Kidney tubule cell (primary cell): ENCODE measurements around the gene NR2F1-AS1.
"Not testable (repeated sequence)": the region's sequence is repeated elsewhere in the genome, so short reads cannot be mapped to it uniquely, and the experiment has no call there.

Experiments used
- DNase-seq: peaks from one replicate; pipeline ENCODE4 v3.0.0-alpha.2; 2018; ENCODE audit warnings: low spot score

NR2F1-AS1 gene

DNA sequence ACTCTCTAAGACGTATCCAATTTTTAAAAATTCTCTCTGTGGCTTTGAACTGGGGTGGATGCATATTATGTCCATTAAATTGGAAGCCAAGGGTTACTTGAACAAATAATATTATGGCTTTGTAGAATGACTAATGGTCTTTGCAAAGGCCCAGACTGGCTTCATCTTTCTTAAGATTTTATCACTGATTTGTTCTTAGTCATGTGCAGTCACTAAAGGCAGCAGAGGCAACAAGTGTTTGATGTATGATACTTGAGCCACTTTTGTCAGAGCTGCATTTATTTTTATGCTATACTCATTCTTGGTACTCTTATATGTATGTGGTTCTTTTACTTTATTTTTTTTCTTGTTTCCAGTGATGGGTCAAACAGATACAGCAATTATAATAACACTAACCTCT, 152.2 kb downstream of the NR2F1-AS1 start:
- peak; percentile 5 for DNase-seq

DNA sequence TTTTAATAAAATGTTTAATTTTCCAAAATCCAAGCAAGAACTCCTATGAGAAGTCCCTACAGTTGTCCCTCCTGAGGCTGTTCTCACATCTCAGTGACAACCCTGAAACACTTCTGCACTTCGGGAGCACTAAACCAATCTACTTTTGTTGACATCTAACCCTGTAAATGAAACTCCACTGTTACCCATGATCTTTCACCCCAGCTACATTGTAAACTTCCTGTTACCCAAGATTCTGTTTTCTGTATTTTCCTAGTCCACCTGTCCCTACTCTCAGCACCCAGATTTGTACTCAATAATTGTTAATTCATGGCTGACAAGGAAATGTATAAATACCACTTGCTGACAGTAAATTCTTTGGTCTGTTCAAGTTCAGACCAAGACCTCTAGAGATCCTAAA, 153.7 kb downstream of the NR2F1-AS1 start:
- no peak for DNase-seq

DNA sequence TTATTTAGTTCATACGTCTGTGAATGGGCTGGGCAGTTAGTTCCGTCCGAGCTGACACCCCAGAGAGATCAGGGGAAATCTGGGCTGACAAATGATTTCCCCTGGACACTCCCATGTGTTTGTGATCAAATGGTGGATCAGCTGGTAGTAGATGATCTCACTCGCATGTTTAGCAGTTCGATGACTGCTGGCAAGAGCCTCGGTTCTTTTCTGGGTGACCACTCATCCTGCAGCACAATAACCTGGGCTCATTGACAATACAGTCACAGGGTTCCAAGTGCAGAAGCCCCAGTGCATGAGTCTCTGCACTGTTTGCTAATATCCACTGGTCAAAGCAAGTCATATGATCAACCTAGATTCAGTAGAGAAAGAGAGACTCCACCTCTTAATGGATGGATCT, 155.9 kb downstream of the NR2F1-AS1 start:
- peak; percentile 25 for DNase-seq

DNA sequence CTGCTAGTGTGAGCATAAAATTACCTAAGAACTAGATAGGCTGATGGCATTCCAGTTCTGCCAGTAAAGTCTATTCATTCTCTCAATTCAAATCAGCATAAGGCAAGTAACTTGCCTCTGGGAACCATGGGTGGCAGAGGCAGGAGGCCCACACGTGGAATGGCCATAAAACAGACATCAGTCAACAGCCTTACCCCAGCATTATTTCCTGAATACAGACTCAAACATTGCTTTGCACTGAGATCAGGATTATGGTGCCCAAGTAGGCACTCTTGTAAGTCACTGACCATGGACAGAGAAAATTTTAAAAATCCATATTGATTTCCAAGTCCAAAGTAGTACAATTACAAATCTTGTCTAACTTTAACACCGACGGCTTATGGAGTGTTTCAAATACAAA, 157.7 kb downstream of the NR2F1-AS1 start:
- peak; percentile 34 for DNase-seq

DNA sequence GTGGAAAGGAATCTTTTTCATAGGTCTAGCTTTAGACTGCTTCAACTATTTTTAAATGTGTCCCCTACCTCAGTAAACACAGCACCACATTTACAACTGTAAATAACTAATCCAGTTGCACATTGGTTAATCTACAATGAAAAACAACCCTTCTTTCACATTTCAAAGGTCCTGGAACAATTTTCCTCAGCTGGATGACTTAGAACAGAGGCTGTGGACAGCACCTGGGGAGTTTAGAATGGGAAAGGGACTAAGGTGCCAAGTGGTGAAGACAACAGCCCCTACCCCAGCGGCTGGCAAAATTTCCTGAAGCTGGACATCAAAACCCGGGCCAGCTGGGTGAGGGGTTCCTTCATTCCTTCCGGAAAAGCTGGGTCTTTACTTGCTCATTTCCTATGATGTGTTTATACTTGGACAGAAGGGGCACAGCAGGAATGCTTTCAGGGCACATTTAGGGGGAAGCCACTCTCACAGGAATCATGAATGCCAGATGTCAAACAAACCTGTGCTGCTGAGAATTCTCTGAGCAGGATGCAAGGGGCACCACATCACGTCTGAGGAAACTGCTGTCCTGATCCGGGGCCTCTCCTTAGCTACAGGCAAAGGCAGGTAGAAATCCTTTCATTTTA, 158.3 kb downstream of the NR2F1-AS1 start:
- peak; percentile 6 for DNase-seq

DNA sequence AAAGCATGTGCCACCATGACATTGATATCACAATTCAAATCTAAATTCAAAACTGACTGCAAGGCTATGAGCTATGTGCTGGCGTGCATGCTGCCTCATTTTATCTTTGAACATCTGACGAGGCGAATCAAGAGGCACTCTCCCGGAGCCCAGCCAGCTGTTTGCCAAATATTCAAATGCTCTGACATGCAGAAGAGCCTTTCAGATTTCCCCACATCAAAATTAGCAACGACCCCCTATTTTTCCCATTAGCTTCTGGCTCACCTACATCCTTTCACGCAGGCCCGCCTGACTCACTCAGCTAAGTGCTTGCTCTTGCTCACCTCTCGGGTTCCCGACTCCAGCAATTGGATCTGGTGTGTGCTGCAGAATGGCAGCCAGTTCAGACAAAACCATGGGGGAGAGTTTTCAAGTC, 159.0 kb downstream of the NR2F1-AS1 start:
- DNase-seq = peak; percentile 41

DNA sequence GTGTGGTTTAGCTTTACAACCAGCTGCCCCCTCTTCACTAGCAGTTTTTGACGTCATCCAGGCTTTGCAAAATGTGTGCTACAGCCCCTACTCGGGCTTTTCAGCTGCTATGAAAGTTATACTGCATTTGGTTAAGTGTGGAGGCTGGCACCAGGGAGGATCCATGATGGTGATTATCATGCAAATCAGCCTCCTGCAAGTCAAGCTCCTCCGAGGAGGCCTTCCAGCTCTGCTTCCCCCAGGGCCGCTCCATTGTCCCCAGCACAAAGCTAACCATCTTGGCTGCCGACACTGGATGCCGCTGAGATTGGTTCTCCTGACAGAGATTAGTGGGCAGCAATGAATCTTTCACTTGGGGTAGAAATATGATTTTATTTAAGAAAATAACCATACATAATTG, 159.6 kb downstream of the NR2F1-AS1 start:
- no peak for DNase-seq

DNA sequence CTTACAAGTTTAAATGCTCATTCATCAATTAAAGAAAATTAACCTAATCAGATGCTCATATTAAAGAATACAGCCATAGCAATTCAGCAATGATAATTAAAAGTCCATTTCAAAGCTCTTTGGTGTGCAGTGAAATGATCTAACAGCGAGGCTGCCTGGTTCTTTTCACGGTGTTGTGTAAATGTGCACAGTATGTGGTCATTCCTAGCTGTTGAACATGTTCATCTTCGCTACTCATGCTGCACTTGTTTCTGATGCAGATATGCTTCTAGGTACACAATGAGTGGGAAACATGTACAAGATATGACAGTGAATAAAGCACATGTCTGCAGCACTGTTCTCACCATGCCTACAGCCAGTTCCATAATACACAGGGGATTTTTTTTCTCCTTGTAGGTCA, 163.5 kb downstream of the NR2F1-AS1 start:
- no peak for DNase-seq

DNA sequence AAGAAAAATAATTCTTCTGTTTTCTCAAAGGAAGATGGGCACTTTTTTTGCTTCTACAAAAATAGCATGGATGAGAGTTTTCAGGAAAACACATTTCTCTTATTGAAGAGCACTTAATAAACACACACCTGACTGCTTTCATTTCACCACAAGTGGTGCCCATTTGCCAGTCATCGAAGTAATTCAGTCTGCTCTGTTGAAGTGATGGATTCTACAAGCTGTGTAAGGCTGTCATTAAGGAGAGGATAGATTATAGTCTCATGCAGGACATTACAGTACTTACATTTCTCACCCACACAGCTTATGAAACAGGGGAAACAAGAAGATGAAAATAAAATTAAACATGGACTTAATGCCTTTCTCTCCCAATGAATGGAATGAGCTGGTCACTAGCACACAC, 165.2 kb downstream of the NR2F1-AS1 start:
- no peak for DNase-seq

DNA sequence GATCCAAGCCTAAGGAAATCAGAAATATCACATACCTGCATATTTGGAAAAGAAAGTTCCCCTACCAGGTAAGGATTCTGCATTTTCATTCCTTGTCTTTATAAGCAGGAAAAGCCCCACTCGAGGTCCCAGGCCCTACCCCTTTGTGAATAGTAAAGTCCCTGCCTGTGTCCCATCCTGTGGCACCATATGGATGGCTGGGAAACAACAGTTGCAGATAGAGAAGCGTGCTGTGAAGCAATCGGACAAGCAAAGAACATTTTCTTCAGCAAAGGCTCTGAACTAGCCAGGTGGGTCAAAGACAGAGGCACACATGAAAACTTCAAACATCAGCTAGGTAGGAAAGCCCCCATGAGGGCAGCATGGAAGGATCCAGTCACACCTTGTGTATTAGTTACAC, 169.3 kb downstream of the NR2F1-AS1 start:
- no peak for DNase-seq

DNA sequence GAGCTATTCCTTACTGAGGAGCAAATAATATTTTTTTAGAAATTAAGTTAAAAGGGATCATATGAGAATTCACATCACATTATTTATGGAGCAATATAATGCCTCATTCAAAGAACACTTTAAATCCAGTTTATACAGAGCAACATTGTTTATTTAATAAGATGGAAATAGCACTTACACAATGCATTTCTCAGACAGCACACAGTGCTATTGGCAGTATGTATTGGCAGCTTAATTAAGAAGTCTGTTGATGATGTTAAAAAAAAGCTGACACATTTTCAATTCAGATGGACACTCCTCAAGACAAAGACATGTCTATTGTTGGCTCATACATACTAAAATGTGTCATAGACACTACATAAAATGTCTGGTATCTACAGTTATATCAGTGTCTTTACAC, 171.3 kb downstream of the NR2F1-AS1 start:
- DNase-seq = no peak

DNA sequence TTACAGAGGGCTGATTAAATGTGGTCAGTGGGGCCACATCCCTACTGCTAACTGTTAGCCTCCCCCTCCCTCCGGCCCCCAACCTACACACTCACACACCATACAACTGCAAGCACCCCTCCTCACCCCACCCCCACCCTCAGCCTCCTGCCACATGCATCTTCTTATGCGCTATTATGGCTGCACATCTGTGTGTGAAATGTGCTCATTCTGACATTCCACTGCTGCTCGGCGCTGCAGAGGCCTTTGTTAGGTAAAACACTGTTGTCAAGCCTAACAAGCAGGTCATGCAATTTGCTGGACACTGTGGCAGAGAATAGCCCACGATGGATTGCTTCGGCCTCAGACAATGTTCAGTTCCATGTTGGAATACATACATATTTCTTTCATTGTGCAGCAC, 173.6 kb downstream of the NR2F1-AS1 start:
- no peak for DNase-seq

DNA sequence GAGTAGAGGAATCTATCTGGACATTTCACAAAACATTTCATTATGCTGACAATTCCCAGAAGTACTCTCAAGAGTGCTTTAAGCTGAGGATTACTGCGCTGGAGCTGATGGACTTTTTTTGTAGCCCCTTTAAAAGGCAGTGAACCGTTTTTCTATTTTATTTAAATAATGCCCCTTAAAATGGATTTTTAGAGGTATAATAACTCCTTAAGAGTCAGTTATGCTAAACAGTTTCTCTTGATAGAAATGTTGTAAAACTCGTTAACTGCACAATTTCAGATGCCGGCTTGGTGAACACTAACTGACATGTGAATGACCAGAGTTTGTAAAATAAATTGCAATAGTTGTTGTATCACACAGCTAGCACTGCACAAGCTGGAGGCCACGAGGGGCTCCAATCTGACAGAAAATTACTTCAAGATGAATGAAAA, 174.0 kb downstream of the NR2F1-AS1 start:
- no peak for DNase-seq

DNA sequence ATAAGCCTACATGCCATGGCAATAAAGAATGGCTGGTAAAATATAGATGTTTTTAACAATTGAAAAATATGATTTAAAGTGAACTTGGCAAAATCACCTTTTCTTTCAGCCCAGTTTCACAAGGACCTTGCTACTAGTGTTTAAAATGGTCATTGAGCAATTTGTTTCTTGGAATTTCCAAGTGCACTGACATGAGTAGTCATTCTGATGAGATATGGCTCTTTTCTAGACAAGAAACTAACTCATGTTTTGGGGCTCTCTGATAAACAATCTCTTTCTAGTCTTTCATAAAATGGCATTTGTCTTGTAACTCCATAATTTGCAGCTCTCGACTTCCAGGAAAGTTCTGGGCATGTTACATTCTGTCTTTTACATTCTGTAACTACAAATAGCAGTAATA, 176.8 kb downstream of the NR2F1-AS1 start:
- no peak for DNase-seq

DNA sequence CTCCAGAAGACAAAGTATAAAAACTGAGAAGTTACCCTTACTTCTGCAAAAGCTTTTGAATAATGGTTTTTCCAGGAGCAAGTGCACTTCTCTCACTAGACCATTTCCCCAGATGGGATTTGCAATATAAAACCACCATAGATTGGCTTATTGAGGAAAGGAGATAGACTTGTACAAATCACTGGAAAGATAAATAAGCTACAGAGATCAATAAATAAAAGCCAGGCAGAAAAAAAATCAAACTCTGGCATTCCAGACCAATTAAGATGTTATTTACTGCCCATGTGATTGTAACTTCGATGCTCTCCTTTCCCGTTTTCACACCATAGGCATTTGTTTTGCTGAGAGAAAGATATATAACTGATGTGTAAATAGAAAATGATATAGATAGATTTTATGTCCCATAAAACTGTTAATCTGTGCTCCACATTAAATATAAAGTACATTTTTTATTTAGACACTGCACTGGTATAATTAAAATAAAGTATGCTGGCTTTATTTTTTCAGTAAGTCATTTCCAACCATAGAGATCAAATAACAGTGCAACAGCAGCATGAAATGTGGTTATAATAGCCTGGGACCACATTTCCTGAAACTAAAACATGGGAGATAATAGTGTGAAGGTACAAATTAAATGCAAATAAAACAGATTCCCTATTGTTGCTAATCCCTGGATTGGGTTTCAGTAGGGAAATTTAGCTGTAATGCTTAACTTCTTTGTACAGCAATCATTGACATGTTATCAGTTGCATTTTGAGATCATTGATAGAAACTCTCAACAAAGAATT, 177.7 kb downstream of the NR2F1-AS1 start:
- DNase-seq = no peak

DNA sequence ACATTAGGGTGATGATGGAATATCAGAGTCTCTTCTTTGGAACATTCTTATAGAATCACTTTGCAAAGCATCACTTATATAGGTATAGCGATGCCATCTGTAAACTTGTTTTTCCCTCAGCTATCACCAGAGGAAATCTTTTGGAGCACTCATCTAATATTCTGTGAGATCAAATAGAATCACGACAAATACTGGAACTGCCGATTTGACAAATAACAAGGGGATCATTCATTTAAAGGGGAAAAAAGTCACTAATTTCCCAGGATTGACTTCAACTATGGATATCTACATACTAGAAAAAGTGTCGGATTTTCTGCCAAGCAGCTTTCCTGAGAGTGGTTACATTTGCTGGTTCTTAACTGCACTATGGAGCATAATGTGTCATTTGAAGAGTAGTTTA, 178.6 kb downstream of the NR2F1-AS1 start:
- DNase-seq = no peak

DNA sequence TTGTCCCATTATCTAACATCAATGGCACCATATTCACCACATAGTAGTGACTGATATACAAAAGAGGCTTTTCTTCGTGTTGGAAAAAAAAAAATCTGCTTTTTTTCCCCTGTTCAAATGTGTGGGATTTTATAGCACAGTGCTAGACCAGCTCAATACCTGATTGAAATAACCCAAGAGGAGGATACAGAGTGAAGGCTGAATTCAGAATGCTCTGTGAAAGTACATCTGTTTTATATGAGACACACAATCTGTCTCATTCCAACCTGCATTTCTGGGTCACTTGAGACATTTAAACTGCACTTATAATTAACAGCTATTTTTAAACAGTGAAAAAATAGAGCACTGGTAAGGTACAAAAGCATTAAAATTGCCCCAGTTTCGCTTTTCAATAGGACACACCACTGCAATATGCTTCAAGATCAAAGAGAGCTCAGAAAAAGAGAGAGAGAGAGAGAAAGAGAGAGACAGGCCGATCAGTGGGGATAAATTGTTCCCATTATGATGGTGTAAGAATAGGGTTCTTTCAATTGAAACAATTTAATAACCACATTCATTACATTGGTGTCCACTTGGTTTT, 179.3 kb downstream of the NR2F1-AS1 start:
- DNase-seq = no peak

DNA sequence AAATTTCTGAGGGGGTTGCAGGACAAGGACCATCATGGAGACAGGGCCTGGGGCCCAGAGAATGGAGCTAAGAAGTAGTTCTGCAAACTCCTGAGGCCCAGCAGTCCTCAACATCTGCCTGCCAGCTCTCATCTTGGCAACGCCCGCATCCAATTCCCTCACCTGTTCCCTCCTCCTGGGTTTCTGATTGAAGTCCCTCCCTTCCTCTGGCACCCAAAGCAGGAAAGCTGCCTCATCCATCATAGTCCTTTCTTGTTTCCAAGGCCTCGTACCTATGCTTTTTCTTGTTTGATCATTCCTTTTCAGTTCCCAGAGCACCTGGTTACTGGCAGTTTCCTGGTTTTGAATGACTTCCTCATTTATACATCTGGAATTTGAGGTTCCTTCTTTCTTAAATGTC, 181.3 kb downstream of the NR2F1-AS1 start:
- DNase-seq = no peak

DNA sequence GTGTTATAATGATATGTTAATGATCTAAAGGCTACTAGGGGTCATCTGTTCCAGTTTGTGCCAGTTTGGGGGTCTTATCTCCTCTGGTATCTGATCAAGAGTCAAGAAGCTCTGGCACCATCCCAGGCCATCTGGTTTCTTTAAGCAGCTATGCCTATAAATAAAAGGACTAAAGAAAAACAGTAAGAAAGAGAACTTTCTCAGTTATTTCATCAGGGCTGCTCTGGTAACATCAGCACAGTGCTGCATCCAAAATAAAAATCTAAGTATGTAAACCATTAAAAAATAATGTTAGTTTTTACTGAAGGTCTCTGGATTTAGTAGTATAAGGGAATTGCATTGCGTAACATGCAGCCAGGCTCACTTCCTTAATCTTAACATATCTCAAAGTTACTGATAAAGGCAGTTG, 185.0 kb downstream of the NR2F1-AS1 start:
- no peak for DNase-seq

DNA sequence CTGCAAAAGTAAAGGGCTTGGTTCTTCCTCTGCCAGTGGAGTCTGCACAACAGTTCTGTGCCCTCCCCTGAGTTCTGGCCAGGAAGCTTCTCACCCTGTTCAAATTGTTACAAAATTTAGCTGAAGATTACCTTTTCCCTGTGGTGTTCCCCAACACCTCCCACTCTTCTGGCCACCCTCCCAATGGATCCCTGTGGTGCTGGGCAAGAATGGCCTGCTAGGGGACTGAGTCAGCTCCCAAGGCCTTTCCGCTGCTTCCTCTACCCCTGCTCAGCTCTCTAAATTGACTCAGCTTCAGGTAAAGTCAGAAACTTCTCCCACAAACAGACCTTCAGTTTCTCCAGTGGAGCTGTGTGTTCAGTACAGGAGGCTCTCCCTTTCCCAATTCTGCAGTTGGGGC, 186.0 kb downstream of the NR2F1-AS1 start:
- DNase-seq = no peak

DNA sequence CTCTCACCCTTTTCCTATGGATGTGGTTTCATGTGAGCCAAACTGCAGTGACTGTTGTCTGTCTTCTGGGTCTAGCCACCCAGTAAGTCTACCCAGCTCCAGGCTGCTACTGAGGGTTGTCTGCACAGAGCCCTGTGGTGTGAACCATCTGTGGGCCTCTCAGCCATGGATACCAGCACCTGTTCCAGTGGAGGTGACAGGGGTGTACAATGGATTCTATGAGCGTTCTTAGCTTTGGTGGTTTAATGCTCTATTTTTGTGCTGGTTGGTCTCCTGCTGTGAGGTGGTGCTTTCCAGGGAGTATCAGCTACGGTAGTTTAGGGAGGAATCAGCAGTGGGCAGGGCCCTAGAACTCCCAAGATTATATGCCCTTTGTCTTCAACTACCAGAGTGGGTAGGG, 186.7 kb downstream of the NR2F1-AS1 start:
- DNase-seq = no peak

DNA sequence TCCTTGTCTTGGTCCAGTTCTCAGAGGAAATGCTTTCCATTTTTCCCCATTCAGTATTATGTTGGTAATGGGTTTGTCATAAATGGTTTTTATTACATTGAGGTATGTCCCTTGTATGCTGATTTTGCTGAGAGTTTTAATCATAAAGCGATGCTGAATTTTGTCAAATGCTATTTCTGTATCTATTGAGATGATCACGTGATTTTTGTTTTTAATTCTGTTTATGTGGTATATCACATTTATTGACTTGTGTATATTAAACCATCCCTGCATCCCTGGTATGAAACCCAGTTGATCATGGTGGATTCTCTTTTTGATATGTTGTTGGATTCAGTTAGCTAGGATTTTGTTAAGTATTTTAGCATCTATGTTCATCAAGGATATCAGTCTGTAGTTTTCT, 189.8 kb downstream of the NR2F1-AS1 start:
- DNase-seq = not testable (repeated sequence)

DNA sequence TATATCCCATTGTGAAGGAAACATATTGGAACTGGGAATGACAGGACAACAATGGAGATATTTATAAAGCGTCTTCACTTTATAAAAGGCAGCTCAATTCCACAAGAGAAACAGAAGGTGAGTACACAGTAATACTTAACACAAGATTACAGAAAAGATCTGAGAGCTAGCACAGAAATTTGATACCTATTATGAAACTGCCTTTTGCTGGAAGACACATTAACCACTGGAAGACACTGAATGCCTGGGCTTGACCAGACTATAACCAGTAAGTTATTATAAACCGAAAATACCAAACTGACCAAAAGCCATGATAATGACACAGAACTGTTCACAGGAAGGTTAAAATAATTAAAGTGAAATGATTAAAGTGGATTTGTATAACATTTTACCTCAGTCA, 195.4 kb downstream of the NR2F1-AS1 start:
- DNase-seq = peak; percentile 10
